GM23248 (cell line): ENCODE results near the gene ISM1.

Experiments
- EZH2 ChIP-seq: fragments of 200-600 bp; sonication (generic); IDR thresholded peaks from 2 replicates; pipeline ENCODE4 v1.6.1; 2018; ENCODE audit warnings: antibody characterized with exemption, mild to moderate bottlenecking; ENCODE audit not compliant: insufficient read depth, poor library complexity, severe bottlenecking
- EZH2phosphoT487 ChIP-seq: fragments of 200-600 bp; sonication (generic); IDR thresholded peaks from 2 replicates; pipeline ENCODE4 v1.6.1; 2018; ENCODE audit warnings: antibody characterized with exemption, moderate library complexity, mild to moderate bottlenecking, low read depth; ENCODE audit not compliant: insufficient read depth

- TF ChIP-seq EZH2phosphoT487 (no peak), EZH2 (no peak)
Measured at GRCh38 chr20:13262671-13263360, 41.7 kb downstream of the ISM1 start.
